ENCODE measurements around the gene NEUROD1. TPM values are rescaled to one million over a fixed set of nuclear protein-coding genes. Genes with fewer than 3 reads are reported as not detected.
"Not testable (repeated sequence)": the region's sequence is repeated elsewhere in the genome, so short reads cannot be mapped to it uniquely, and the experiment has no call there.

Gene NEUROD1
- not detected for total RNA-seq

DNA sequence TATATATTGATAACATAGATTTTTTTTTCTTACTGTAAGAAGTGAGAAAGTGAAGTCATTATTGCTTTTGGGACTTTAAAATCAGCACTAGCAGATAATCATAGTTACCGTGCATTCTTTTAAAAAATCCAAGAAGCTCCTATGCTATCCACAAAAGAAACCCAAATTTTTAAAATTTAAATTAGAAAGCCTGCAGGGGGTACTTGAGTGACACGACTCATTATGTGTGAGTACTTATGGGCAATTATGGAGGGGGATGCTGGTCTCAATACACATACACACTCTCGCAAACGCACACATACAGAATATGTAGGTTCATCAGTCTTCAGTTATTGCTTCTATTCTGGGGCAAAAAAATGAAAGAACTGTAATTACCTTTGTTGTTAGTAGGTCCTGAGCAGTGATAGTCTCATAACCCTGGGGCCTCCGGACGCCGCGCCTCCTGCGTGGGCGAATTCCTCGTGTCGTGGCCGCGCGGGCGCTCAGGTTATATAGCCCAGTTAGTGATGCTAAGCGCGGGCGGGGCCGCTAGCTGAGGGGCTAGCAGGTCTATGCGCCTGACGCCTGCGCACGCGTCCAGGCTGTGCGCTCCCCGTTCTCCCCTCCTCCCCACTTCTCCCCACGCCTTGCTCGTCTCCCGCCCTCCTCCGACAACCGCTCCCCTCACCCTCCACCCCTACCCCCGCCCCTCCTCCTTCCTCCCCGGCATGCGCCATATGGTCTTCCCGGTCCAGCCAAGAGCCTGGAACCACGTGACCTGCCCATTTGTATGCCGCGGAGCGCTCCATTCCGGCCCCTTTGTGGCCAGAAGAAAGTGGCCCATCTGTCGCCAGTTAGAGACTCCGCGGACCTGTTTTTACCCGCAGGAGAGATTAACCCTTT, at the start of gene NEUROD1:
Gene NEUROD1 (minus strand): TSS at position 463 of the 882 bp plus-strand sequence. CDS start 1,657 bp downstream, outside the sequence.
- Histone ChIP-seq H3K27ac (no peak within 1 kb of the TSS), H3K9me3 (no peaks in the 10 kb centered on the region), H3K36me3 (no peaks in the 10 kb centered on the region), H3K4me3 (peak within 1 kb of the TSS; percentile 30), H3K4me1 (ENCODE audit: control insufficient read depth in 1 of 2, low read depth in 2 of 2) (peaks cover 14 to 15% of the 10 kb centered on the region in 2 donors), H3K27me3 (replicated peaks; ENCODE audit: insufficient read depth) (peaks cover 15% of the 10 kb centered on the region)
- DNase-seq (ENCODE audit: low spot score), result no peak
- ATAC-seq (ENCODE audit: insufficient number of reproducible peaks, low FRiP score, low read depth), result no peak
- TF ChIP-seq, protein P1, sequence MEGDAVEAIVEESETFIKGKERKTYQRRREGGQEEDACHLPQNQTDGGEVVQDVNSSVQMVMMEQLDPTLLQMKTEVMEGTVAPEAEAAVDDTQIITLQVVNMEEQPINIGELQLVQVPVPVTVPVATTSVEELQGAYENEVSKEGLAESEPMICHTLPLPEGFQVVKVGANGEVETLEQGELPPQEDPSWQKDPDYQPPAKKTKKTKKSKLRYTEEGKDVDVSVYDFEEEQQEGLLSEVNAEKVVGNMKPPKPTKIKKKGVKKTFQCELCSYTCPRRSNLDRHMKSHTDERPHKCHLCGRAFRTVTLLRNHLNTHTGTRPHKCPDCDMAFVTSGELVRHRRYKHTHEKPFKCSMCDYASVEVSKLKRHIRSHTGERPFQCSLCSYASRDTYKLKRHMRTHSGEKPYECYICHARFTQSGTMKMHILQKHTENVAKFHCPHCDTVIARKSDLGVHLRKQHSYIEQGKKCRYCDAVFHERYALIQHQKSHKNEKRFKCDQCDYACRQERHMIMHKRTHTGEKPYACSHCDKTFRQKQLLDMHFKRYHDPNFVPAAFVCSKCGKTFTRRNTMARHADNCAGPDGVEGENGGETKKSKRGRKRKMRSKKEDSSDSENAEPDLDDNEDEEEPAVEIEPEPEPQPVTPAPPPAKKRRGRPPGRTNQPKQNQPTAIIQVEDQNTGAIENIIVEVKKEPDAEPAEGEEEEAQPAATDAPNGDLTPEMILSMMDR (IDR thresholded peaks at IDR 0.05), result no peak

- H3K4me1 ChIP-seq (ENCODE audit: control insufficient read depth in 1 of 2, low read depth in 2 of 2), result no peaks in the 10 kb centered on the region
- no peaks in the 10 kb centered on the region for H3K9me3 ChIP-seq
- no peak overlapping the region for H3K27ac ChIP-seq
- no peak for ATAC-seq (ENCODE audit: insufficient number of reproducible peaks, low FRiP score, low read depth)
- H3K36me3 ChIP-seq, result no peaks in the 10 kb centered on the region
- no peaks in the 10 kb centered on the region for H3K27me3 ChIP-seq (replicated peaks; ENCODE audit: insufficient read depth)
- DNase-seq (ENCODE audit: low spot score), result no peak
- TF ChIP-seq, protein P1 (IDR thresholded peaks at IDR 0.05), result no peak
- H3K4me3 ChIP-seq, result no peak overlapping the region
Observed at GRCh38 chr2:181725476-181725875, 45.2 kb upstream of the NEUROD1 start.

DNA sequence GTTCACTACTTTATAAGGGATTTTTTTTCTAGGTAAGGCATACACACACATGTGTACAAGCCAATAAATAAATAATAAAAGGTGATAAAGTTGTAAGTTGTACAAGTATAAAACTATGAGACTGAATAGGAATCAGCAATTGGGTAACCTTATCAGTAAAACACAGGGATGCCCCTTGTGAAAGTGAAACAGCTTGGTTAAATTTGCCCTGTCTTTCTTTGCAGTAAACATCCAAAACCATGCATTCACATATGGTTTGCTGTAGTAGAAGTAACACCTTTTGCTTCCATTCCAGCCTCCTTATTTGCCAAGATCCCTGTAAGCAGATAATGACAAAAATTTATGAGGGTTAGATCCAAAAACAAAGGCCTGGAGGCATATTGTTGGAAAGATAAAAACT, 44.3 kb upstream of the NEUROD1 start:
- no peak overlapping the region for H3K27ac ChIP-seq
- ATAC-seq (ENCODE audit: insufficient number of reproducible peaks, low FRiP score, low read depth), result no peak
- no peaks in the 10 kb centered on the region for H3K27me3 ChIP-seq (replicated peaks; ENCODE audit: insufficient read depth)
- no peak for DNase-seq (ENCODE audit: low spot score)
- H3K4me3 ChIP-seq, result no peak overlapping the region
- H3K9me3 ChIP-seq, result no peaks in the 10 kb centered on the region
- no peaks in the 10 kb centered on the region for H3K36me3 ChIP-seq
- H3K4me1 ChIP-seq (ENCODE audit: control insufficient read depth in 1 of 2, low read depth in 2 of 2), result no peaks in the 10 kb centered on the region
- TF ChIP-seq, protein P1 (IDR thresholded peaks at IDR 0.05), result no peak

DNA sequence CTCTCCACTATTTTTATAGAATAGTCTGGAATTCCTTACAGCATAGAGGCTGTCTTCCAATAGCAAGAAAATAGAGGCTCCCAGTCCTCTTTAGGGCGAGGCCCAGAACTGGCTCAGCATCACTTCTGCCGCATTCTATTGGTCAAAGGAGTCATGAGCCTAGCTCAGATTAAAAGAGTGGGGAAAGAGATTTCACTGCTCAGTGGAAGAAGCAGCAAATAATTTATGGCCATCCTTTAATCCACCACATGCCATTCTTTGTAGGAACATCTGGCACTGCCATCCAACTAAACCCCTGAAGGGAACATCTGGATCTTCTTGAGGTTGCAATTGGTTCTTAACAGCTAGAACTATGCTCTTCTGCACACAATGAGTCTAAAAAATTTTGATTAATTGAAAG, 43.4 kb upstream of the NEUROD1 start:
- DNase-seq (ENCODE audit: low spot score) (no peak), ATAC-seq (ENCODE audit: insufficient number of reproducible peaks, low FRiP score, low read depth) (no peak)
- no peaks in the 10 kb centered on the region for H3K36me3 ChIP-seq
- H3K4me1 ChIP-seq (ENCODE audit: control insufficient read depth in 1 of 2, low read depth in 2 of 2), result no peaks in the 10 kb centered on the region
- no peak overlapping the region for H3K4me3 ChIP-seq
- TF ChIP-seq, protein P1 (IDR thresholded peaks at IDR 0.05), result no peak
- H3K27ac ChIP-seq, result no peak overlapping the region
- H3K9me3 ChIP-seq, result no peaks in the 10 kb centered on the region
- no peaks in the 10 kb centered on the region for H3K27me3 ChIP-seq (replicated peaks; ENCODE audit: insufficient read depth)

DNA sequence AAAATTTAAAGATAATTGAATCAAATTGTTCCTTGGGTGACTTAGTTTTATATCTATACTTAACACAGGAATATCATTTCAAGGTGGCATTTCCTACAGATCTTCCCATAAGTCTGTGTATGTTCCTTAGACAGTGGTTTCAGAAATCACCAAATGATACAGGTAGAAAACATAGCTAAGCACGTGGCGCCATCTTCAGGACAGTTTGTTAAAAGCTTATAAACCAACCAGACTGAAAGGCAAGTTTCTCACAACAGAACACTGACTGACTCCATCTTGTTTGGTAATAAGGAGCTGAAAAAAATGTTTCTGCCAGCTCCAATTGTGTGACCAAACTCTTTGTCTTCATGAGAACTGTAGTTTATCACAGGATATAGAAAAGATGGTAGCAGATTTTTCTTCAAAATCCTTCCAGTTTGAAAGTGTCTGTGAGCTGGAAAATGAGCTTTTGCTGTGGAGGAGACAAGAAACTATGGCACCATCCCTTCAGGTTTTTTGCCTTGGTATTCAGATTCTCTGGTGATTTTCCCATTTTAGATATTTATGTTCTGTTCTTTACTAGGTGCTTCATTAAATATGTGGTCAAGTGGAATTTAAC, 34.8 kb upstream of the NEUROD1 start:
- H3K27me3 ChIP-seq (replicated peaks; ENCODE audit: insufficient read depth), result no peaks in the 10 kb centered on the region
- no peak for ATAC-seq (ENCODE audit: insufficient number of reproducible peaks, low FRiP score, low read depth)
- H3K9me3 ChIP-seq, result no peaks in the 10 kb centered on the region
- TF ChIP-seq, protein P1 (IDR thresholded peaks at IDR 0.05), result peak; percentile 56
- H3K36me3 ChIP-seq, result no peaks in the 10 kb centered on the region
- DNase-seq (ENCODE audit: low spot score), result peak; percentile 18
- no peak overlapping the region for H3K27ac ChIP-seq
- no peak overlapping the region for H3K4me3 ChIP-seq
- no peaks in the 10 kb centered on the region for H3K4me1 ChIP-seq (ENCODE audit: control insufficient read depth in 1 of 2, low read depth in 2 of 2)

GRCh38 chr2:181711051-181711450, 30.7 kb upstream of the NEUROD1 start:
- not testable (repeated sequence) for H3K27ac ChIP-seq; H3K9me3 ChIP-seq; H3K27me3 ChIP-seq (replicated peaks; ENCODE audit: insufficient read depth); H3K36me3 ChIP-seq; ATAC-seq (ENCODE audit: insufficient number of reproducible peaks, low FRiP score, low read depth); DNase-seq (ENCODE audit: low spot score); H3K4me3 ChIP-seq; H3K4me1 ChIP-seq (ENCODE audit: control insufficient read depth in 1 of 2, low read depth in 2 of 2)

- not testable (repeated sequence) for ATAC-seq (ENCODE audit: insufficient number of reproducible peaks, low FRiP score, low read depth); H3K4me3 ChIP-seq; H3K9me3 ChIP-seq; H3K27me3 ChIP-seq (replicated peaks; ENCODE audit: insufficient read depth); DNase-seq (ENCODE audit: low spot score); H3K4me1 ChIP-seq (ENCODE audit: control insufficient read depth in 1 of 2, low read depth in 2 of 2); H3K36me3 ChIP-seq; H3K27ac ChIP-seq
Observed at GRCh38 chr2:181702519-181702918, 22.2 kb upstream of the NEUROD1 start.
